Endothelial cell of hepatic sinusoid (primary cell): ENCODE measurements around the gene PRPSAP2.

Source experiments
- in situ Hi-C: cut with HindIII; loops from 2 replicates; pipeline ENCODE4 v1.10.0; 2017; ENCODE audit warnings: low sequenced_read_pairs

PRPSAP2 gene

DNA sequence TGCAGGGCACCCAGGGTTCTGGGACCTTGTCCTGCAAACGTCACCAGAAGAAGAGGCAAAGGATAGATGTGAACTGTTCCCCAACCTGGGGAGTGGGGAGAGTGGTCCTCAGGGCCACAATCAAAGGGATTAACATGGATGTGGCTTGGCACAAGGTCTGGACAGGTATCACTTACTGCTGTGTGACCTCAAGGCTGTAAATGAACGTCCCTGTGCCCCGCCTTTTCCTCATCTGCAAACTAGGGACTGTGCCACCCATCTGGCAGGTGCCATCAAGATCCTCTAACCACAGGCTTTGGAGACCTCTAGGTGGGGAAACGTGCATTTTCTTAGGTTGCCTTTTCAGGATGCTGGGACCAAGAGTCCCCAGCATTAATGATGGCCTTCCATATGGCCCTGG lies 119.1 kb downstream of the PRPSAP2 start:
- in situ Hi-C loops = no loop called here

- in situ Hi-C loops = no loop called here
Measured at GRCh38 chr17:18977646-18978045, 119.7 kb downstream of the PRPSAP2 start.

GRCh38 chr17:18978050-18978449 lies 120.1 kb downstream of the PRPSAP2 start:
- in situ Hi-C loops = no loop called here

GRCh38 chr17:18978655-18979054 lies 120.7 kb downstream of the PRPSAP2 start:
- in situ Hi-C loops = no loop called here
